GM21737 (cell line): ENCODE measurements around the gene SLC38A1.
"Not testable (repeated sequence)": the region's sequence is repeated elsewhere in the genome, so short reads cannot be mapped to it uniquely, and the experiment has no call there.

Experiments
- ATAC-seq: cut with Tn5 transposase; IDR thresholded peaks from one replicate; pipeline ENCODE4 v1.9.1; 2021; ENCODE audit warnings: mild to moderate bottlenecking, moderate library complexity; ENCODE audit not compliant: unreplicated experiment

Gene SLC38A1

DNA sequence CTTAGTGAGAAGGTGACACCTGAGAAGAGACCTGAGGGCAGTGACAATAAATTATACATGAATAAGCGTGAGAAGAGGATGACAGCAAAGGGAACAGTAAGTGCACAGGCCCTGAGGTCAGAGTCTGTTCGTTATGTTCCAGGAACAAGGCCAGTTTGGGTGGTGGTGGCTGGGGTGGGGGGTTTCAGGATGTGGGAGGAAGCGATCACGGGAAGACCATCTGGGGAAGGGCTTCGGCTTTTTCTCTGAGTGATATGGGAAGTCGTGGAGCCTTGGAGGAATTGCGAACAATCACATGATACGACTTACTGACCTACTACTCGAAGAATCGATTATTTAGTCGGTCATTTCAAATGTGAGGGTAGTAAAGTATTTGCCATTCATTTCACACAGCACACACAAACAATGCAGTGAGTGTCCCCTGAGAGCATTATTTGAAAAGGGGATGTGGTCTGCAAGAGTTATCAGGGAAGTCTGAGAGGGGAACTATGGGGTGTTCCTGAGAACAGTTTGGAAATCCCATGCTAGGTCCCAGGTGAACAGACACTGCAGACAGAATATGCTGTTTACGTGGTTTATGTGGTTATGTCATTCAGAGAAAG, 94.7 kb downstream of the SLC38A1 start:
- no peak for ATAC-seq

DNA sequence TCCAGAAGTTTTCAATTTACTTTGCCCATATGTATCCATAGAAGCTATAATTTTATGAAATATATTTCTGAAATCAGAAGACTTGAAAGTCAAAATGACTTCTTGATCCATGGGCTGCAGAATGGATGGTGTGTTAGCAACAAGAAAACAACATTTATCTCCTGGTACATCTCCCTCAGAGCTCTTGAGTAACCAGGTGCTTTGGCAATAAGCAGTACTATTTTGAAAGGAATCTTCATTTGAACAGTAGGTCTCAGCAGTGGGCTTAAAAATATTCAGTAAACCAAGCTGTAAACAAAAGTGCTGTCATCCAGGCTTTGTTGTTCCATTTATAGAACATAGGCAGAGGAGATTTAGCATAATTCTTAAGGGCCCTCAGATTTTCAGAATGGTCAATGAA, 100.4 kb downstream of the SLC38A1 start:
- no peak for ATAC-seq

DNA sequence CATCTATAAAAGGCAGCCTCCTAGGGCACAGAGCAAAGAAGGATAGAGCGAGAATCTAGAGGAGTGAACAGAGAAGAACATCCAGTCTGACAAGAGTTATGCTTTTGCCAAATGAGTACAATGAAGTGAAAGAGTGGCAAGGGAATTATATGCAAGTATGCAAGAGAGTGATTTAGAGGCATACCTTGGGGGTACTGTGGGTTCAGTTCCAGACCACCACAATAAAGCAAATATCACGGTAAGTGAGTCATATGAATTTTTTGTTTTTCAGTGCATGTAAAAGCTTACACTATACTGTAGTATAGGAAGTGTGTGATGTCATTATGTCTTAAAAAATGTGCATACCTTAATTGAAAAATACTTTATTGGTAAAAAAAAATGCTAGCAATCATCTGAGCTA, 101.4 kb downstream of the SLC38A1 start:
- no peak for ATAC-seq

DNA sequence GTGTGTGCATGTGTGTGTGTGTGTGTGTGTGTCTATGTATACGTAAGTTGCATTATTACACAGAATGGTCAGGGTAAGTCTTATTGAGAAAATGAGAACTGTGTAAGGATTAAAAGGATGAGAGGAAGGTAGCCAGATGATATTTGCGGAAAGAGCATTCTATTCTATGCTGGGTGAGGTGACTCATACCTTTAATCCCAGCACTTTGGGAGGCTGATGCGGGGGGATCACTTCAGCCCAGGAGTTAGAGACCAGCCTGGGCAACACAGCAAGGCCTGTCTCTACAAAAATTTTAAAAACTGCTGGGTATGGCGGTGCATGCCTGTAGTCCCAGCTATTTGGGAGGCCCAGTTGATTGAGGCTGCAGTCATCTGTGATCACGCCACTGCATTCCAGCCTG, 103.7 kb downstream of the SLC38A1 start:
- no peak for ATAC-seq

DNA sequence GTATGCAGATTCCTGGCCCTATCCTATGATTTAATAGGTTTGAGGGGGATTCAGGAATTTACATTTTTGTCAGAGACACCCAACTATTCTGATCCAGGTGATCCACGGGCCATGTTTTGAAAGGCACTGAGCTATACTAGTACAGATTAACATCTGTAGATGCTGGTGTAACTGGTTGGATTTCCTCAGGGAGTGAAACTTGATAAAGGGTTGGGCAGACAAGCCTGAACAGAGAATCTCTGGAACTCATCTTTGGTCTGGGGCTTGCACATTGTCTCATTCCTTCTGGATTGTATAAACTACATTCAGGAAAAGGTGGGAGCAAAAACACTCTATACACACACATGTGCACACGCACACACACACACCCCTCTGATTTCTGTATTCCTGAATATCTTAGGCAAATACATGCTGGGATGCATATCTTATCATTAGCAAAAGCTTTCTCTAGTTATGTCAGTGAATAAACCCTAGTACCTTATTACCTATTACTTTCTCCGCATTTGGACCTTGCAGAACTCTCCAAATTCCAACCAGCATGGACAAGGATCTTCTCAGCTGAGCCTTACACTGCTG, 104.6 kb downstream of the SLC38A1 start:
- no peak for ATAC-seq

DNA sequence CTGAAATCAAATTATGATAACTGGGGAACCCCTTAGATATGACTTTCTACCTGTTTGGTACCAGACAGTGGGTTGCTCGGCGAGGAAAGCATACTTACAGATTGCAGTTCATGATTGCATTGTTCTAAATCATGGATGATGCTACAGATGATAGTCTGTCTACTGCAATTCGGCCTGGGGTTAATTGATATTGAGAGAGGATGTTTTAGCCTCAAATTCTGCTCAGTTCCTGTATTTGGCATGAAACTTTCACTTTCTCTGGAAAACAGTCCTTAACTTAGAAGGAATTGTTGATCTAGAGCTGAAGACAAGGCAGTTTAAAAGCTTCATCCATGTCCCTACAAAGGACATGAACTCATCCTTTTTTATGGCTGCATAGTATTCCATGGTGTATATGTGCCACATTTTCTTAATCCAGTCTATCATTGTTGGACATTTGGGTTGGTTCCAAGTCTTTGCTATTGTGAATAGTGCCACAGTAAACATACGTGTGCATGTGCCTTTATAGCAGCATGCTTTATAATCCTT, 106.2 kb downstream of the SLC38A1 start:
- ATAC-seq, result not testable (repeated sequence)

DNA sequence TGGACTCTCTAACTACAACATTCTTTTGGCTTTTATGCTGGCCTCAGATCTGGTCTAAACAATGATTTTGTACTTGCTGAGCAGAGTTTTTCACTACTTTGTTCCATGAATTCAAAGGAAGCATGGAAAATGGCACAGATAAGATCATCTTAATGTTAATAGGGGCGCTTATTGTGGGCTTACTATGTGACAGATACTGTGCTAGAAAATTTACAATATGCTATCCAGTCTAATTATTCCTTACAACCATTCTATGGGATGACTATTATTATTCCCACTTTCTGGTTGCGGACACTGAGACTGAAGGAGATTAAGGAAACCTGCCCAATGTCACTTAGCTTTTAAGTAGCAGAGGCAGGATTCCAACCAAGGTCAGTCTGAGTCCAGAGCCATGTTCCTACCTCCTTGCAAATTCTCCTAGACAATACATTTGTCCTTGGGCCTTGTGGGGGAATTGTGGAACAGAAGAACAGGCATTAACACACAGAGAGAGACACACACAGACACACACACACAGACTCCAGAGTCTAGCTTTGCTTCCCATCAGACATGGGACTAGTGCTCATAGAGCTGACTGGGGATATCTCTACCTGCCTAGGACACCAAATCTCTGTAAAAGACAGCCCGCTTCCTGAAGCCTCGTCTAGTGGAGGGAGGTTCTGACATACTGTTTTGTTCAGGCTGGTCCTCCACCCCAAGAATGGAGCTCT, 107.7 kb downstream of the SLC38A1 start:
- ATAC-seq, result no peak

DNA sequence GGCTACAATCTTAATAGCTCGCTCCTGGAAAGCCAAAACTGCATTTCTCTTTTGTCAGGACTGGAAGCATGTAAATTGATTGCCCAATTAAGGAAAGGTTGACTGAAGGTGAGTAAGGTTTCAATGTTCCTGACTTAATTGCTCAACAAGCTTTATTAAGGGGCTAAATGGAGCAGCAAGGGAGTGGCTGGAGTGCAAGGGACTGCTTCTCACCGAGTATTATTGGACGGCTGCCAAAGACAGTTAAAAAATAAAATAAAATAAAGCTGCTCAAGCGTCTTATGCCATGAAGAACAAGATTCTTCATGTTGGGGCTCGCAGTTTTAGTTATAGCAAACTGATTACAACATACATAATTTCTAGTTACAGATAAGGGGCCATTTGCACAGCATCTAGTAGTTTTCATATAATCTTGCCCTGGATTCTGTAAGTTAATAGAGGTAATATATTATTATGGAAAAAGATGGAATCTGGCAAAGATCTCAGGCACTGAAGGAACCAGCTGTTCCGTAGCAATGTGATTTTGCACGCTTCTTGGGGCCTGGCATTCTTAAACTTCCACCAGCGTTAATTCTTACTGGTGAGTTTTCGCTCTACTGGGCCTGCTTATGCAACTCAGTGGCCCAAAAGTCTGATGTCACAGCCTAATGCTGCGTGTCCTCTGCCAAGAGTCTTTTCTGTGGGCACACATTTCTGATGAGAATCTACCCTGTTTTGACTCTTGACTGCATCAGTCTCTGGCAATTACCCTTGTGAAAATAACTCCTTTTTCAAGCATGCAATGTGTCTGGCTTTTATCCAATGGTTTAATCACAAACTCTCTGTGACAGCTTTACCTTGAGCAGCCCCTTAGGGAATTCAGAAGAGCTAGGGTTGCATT, 108.5 kb downstream of the SLC38A1 start:
- no peak for ATAC-seq

DNA sequence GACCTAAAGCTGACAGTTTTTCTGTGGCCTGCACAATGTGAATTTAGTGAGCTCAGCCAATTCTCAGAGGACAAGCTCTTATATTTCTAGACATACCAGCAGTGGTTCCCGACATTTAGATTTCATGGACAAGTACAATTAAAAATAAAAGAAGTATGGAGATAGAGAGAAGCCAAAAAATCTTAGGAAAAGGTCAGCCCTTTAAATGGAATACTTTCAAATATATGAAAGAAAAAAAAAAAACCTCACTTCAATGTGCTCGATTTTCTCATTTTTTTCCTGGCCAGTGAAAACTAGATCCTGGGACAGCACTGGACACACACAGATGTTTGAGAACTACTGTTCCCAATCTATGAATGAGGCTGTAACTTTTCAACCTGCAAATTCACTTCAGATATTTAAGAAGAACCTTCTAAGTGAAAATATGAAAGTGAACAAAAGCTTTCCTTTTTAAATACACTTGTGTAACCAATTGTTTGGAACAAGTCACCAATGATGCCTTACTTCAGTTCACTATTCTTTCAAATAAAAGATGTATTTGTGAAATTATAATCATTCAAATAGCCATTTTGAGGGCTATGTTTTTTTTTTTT, 109.4 kb downstream of the SLC38A1 start:
- no peak for ATAC-seq

DNA sequence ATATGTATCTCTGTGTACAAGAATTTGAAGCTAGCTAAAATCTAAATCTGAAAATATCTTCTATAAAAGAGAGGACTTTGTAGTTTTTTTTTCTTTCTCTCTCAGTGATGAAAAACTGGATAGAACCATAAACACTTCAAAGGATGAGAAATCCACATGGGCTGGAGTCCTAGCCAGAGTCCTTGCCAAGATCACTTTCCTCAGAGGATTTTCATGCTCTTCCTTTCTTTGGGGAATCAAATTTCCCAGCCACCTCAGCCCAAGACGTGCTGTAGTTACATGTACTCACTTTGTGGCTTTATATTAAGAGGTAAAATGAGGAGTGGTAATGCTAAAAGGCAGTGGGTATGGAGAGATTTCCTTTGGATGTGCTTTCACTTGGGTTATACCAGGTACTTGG, 110.3 kb downstream of the SLC38A1 start:
- no peak for ATAC-seq

DNA sequence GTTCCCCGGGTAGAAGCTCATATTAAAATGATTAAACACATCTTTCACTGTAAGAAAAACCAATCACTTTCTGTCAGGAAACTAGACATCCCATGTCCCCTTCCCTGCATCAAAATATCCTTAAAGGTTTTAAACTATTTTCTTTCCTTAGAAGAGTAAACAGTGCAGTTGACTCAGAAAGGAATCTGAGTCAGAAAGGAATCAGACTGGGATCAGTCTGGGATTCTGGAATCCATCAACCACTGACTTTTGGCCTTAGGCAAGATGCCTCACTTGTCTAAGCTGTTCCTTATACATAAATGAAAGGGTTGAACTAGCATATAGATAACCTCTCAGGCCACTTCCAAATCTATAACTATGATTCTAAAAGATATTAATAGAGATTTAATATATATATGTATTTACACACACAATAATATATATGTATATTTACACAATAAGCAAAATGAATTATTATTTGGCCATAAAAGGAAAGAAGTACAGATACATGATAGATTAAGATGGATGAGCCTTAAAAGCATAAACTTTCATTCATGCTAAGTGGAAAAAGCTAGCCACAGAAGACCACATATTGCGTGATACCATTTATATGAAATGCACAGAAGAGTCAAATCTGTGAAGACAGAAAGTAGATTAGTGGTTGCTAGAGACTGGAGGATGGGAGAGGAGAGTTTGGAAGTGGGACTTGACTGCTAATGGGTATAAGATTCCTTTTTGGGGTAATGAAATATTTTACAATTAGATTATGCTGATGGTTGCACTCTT, 114.4 kb downstream of the SLC38A1 start:
- ATAC-seq, result no peak

DNA sequence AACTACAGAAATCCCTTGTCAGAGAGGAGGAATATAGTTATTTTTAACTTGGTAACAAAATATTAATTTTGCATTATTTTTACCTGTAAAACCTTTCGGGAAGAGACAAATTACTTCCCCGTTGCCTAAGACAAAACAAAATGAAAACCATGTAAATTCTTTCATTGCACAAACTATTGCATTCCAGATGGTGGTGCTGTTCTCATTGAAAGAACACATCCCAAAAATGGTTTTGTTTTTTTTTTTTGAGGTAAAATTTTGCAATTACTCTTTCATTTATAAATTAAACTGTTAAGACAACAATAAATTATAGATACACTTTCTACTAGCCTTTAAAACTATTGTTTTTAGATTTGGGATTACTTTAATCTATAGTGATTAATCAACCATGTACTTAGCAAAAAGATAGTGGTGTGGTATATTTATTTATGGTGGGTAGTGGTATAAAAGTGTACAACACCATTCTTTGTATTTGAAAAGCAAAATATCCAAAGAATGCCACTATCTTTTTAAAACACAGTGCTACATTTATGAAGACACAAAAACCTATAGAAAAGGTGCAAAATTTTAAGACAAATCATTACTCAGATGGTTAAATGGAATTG, 115.5 kb downstream of the SLC38A1 start:
- ATAC-seq, result no peak

DNA sequence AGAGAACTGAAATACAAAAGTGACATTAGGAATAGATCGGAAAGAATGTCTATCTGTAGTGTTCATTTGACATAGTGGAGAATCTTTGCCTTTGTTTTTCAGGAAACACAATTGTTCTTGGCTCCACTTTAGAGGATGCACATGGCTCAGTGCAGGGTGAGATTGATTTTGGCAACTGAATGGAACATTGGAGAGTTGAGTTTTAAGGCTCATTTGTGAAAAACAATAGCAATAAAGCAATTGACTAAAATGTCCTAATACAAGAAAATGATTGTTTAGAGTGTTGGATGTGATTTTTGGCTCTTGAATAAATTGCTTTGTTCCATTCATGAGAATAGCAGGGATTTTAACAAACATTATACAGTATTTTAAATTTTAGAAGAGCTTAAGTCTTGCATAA, 116.4 kb downstream of the SLC38A1 start:
- no peak for ATAC-seq

DNA sequence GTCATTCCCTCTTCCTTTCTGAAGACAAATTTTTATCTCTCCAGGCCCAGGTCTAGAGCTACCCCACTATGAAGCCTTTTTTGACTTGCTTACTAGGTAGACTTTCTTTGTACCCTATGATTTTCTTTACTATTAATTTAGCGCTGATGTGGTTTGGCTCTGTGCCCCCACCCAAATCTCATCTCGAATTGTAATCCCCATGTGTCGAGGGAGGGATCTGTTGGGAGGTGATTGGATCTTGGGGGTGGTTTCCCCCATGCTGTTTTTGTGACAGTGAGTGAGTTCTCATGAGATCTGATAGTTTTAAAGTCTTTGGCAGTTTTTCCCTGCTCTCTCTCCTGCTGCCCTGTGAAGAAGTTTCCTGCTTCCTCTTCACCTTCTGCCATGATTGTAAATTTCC, 118.1 kb downstream of the SLC38A1 start:
- no peak for ATAC-seq

DNA sequence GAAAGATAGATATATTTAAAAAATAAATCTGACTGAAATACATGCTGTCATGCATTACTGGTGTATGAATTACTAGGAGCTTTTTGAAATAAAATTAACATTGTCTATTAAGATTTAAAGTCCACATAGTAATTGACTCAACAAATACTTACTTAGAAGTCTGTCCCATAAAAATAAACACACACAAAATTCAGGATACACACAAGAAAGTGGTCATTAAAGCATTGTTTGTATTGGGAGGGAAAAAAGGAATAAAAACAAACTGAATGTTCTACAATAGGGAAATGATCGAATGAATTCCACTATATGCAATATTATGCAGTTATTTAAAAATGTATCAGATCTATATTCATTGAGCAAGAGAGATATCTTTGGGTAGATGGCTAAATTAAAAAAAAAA, 118.9 kb downstream of the SLC38A1 start:
- no peak for ATAC-seq

DNA sequence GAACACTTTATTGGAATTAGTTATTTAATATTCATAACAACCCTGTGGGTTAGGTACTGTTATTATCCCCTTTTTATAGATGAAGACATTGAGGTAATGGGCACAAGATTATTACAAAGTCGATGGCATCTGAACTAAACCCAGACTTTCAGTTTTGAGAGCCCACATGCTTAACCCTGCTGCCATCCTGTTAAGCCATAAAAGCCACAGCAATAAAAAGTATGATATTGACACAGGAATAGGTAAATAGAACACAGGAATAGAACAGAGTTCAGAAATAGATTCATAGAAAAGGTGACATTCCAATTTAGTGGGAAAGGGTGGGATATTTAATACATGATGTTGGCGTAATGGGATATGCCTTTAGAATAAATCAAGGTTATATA, 119.8 kb downstream of the SLC38A1 start:
- no peak for ATAC-seq

DNA sequence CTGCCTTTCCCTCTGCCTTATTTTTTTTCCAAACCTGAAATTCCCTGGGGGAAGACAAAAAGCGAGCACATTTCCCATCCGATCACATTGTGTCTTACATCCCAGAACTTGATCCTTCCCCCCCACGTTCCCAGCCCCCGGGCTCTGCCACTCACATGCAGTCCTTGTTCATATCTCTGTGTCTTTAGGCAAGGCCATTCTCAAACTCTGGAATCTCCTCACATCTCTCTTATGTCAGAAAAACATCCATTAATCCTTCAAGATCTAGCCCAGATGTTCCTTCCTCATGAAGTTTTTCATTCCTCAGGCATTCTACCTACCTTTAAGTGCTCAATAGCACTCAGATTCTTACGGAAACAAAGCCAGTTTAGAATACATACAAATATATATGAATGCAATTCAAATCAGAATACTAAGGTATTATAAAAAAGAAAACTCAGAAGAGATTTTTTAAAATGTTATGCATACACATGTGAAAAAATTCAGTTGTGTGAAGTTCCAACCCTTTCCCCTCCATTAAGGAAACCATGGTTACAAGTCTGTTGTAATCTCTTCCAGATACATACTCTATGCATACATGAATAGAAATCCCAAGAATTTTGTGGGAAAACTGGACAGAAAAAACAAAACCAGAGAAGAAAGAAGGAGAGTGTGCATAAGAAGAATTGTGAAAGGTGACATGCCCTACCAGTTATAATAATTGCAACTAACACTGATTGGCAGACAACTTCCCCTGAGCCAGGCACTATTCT, 120.3 kb downstream of the SLC38A1 start:
- ATAC-seq, result no peak

DNA sequence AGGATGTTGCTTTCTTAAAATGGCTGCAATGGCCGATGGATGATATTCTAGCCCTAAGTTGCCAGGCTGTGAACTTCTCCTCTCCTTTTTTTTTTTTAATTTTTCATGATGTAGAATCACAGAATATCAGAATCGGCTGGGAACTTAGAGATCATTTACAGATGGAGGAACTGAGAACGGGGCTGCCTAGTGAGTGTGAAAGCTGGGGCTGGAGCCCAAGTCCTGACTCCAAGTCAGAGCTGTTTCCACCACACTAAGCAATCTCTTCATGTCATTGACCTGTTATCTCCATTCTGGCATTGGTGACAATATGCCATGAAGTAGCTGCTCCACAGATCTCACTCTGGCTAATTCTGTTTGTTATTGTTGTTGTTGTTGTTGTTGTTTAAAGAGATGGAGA, 121.7 kb downstream of the SLC38A1 start:
- no peak for ATAC-seq

DNA sequence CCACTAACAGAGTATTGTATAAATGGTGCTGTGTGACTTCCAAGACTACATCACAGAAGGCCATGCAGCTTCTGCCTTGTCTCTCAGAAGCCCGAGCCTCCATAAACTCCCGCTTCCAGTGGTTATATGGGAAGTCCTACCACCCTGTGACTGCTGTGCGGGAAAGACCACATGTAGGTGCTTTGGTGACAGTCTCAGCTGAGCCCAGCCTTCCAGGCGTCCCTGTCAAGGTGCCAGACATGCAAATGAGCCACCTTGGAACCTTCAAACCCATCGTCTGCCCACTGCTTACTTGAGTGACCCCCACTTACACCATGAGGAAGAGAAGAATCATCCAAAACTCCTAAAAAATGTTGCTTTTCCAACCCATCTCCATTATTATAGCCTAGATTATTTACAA, 123.0 kb downstream of the SLC38A1 start:
- ATAC-seq, result no peak
